GM21423 (cell line): ENCODE results near the gene TCTN1.
"Not testable (repeated sequence)": the region's sequence is repeated elsewhere in the genome, so short reads cannot be mapped to it uniquely, and the experiment has no call there.

Experiments used
- ATAC-seq: cut with Tn5 transposase; IDR thresholded peaks from one replicate; pipeline ENCODE4 v1.9.1; 2021; ENCODE audit warnings: mild to moderate bottlenecking, moderate library complexity; ENCODE audit not compliant: unreplicated experiment

The TCTN1 gene

GRCh38 chr12:110613771-110614684, at the start of gene TCTN1:
Gene TCTN1 (plus strand): TSS chr12:110614129. CDS start chr12:110614183, 54 bp downstream.
- ATAC-seq: peak; percentile 95

- ATAC-seq: no peak
Observed at GRCh38 chr12:110564471-110564991, 49.4 kb upstream of the TCTN1 start.

- no peak for ATAC-seq
Observed at GRCh38 chr12:110565894-110566871, 47.7 kb upstream of the TCTN1 start.

- no peak for ATAC-seq
Observed at GRCh38 chr12:110566993-110567392, 46.9 kb upstream of the TCTN1 start.

- ATAC-seq: no peak
Observed at GRCh38 chr12:110568752-110569151, 45.2 kb upstream of the TCTN1 start.

- not testable (repeated sequence) for ATAC-seq
Observed at GRCh38 chr12:110569838-110570237, 44.1 kb upstream of the TCTN1 start.

- ATAC-seq: not testable (repeated sequence)
Observed at GRCh38 chr12:110570798-110571197, 43.1 kb upstream of the TCTN1 start.

GRCh38 chr12:110574044-110574443, 39.9 kb upstream of the TCTN1 start:
- no peak for ATAC-seq

GRCh38 chr12:110574717-110575230, 39.2 kb upstream of the TCTN1 start:
- ATAC-seq: not testable (repeated sequence)

GRCh38 chr12:110575326-110575725, 38.6 kb upstream of the TCTN1 start:
- ATAC-seq: no peak

GRCh38 chr12:110576504-110576903, 37.4 kb upstream of the TCTN1 start:
- no peak for ATAC-seq

- ATAC-seq: no peak
Observed at GRCh38 chr12:110577864-110578693, 35.9 kb upstream of the TCTN1 start.

- no peak for ATAC-seq
Observed at GRCh38 chr12:110578694-110579534, 35.0 kb upstream of the TCTN1 start.

GRCh38 chr12:110579535-110580253, 34.2 kb upstream of the TCTN1 start:
- no peak for ATAC-seq

- no peak for ATAC-seq
Observed at GRCh38 chr12:110581931-110582275, 32.0 kb upstream of the TCTN1 start.

GRCh38 chr12:110582276-110583136, 31.4 kb upstream of the TCTN1 start:
- ATAC-seq: peak; percentile 37
